HFFc6 (cell line): Measurements from ENCODE around the gene GNGT1. TPM values are rescaled to one million over a fixed set of nuclear protein-coding genes. Genes with fewer than 3 reads are reported as not detected.
A peak's percentile ranks its signal among the peaks of the same experiment; 100 is the strongest.

Source experiments
- DNase-seq: peaks from one replicate; pipeline ENCODE4 v3.0.0-alpha.2; 2018
- H3K27ac Mint-ChIP-seq: 2 replicates; pipeline ENCODE4 v1.8.0; 2020; ENCODE audit warnings: mild to moderate bottlenecking, mixed read lengths
- H3K27me3 Mint-ChIP-seq: 2 replicates; pipeline ENCODE4 v1.8.0; 2021; ENCODE audit warnings: mild to moderate bottlenecking, moderate library complexity, mixed read lengths; ENCODE audit not compliant: insufficient read depth
- H3K36me3 Mint-ChIP-seq: 2 replicates; pipeline ENCODE4 v1.8.0; 2021; ENCODE audit warnings: low read depth, mixed read lengths
- H3K4me1 Mint-ChIP-seq: 2 replicates; pipeline ENCODE4 v1.8.0; 2020; ENCODE audit warnings: low read depth, mixed read lengths
- H3K4me3 Mint-ChIP-seq: 2 replicates; pipeline ENCODE4 v1.8.0; 2020; ENCODE audit warnings: mild to moderate bottlenecking, moderate library complexity, mixed read lengths
- H3K9me3 Mint-ChIP-seq: 2 replicates; pipeline ENCODE4 v1.8.0; 2020; ENCODE audit warnings: mild to moderate bottlenecking, mixed read lengths
- total RNA-seq, 6 experiments: library from RNA; stranded (reverse); fragmentation: NEBNext Ultra II Directional; extraction: Animal tissue kit (Norgen Biotek cat#: 25700); gene quantifications; 2 replicates in 1 of 6; 3 replicates in 5 of 6; pipeline ENCODE4 v1.2.3, GENCODE V29; 2021
- TF ChIP-seq, protein P1 (sequence below): fragments of 200-600 bp; sonication (generic); IDR thresholded peaks from 2 replicates; pipeline ENCODE4 v1.5.0; 2021; ENCODE audit warnings: antibody characterized with exemption, mild to moderate bottlenecking

Gene GNGT1
- total RNA-seq, 6 experiments from 2014 or later, result not detected

DNA sequence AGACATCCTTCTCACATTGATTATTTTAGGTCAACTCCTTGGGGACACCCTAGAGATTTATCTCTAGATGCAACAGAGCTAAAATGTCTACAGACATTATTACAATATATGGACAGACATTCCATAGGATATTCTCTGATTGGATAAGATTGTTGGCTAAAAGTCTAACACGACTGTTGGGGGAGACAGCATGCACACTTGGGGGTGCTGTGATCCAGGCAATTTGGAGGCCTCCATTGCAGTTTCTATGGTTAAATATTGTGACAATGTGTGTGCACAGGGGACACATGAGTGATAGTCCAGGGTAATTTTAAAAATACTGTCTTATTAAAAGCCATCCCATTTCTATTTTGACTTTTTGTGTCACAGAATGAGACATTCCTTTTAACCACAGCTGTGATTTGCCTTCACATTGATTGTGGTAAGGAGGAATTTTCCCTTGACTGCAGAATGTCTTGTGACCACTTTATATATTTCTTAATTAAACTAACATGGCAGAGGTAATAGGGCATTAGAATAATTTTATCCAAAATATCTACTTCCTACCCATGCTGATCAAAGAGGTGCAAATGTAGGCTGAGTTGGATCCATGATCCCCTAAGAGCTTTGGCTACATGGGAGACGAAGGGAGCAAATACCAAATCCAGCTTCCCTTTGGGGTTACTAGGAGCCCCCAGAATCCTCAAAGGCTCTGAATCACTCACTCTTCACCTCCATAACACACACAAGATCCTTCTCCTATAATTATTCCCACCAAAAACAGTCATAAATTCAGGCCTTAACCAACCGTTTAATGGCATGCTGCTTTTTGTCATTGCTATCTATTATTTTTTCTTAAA is 23.1 kb upstream of the GNGT1 start:
- H3K4me3 Mint-ChIP-seq, result no peak overlapping the region
- H3K4me1 Mint-ChIP-seq, result peaks cover 5% of the 10 kb centered on the region
- H3K9me3 Mint-ChIP-seq, result no peaks in the 10 kb centered on the region; the same call in 1 of the 2 replicates
- TF ChIP-seq, protein P1, sequence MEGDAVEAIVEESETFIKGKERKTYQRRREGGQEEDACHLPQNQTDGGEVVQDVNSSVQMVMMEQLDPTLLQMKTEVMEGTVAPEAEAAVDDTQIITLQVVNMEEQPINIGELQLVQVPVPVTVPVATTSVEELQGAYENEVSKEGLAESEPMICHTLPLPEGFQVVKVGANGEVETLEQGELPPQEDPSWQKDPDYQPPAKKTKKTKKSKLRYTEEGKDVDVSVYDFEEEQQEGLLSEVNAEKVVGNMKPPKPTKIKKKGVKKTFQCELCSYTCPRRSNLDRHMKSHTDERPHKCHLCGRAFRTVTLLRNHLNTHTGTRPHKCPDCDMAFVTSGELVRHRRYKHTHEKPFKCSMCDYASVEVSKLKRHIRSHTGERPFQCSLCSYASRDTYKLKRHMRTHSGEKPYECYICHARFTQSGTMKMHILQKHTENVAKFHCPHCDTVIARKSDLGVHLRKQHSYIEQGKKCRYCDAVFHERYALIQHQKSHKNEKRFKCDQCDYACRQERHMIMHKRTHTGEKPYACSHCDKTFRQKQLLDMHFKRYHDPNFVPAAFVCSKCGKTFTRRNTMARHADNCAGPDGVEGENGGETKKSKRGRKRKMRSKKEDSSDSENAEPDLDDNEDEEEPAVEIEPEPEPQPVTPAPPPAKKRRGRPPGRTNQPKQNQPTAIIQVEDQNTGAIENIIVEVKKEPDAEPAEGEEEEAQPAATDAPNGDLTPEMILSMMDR, result no peak
- no peak overlapping the region for H3K27ac Mint-ChIP-seq
- H3K27me3 Mint-ChIP-seq, result no peaks in the 10 kb centered on the region
- DNase-seq, result no peak
- peaks cover 7% of the 10 kb centered on the region for H3K36me3 Mint-ChIP-seq

GRCh38 chr7:93883917-93884345 is 22.4 kb upstream of the GNGT1 start:
- Mint-ChIP-seq H3K4me1 (peaks cover 12% of the 10 kb centered on the region), H3K4me3 (no peak overlapping the region), H3K27me3 (no peaks in the 10 kb centered on the region), H3K27ac (no peak overlapping the region), H3K9me3 (no peaks in the 10 kb centered on the region; the same call in 1 of the 2 replicates), H3K36me3 (peaks cover 7% of the 10 kb centered on the region)
- no peak for DNase-seq
- TF ChIP-seq, protein P1, result no peak

DNA sequence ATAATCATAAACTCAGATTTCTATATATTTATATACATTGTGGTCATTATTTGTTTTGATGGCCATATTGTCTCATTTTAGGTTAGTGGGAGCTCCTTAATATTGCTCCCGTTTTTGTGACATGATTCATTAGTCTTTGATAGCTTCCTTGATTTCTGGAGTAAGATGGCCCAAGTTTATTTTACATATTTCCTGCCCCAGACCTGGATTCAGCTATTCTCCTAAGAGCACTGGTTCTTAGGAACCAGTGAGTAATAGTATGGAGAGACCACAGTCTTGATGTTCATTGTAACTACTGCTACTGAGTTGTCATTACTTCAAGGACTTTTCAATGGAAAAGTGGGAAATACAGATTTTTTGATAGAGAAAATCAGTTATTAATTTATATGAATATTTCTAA is 21.8 kb upstream of the GNGT1 start:
- Mint-ChIP-seq H3K27ac (no peak overlapping the region), H3K9me3 (no peaks in the 10 kb centered on the region; the same call in 1 of the 2 replicates), H3K4me1 (peaks cover 18% of the 10 kb centered on the region), H3K4me3 (no peak overlapping the region), H3K27me3 (no peaks in the 10 kb centered on the region), H3K36me3 (peaks cover 3% of the 10 kb centered on the region)
- DNase-seq, result no peak
- TF ChIP-seq, protein P1, result no peak

- Mint-ChIP-seq H3K9me3 (no peaks in the 10 kb centered on the region), H3K4me1 (peaks cover 40% of the 10 kb centered on the region), H3K27ac (no peak overlapping the region), H3K27me3 (peaks cover 7% of the 10 kb centered on the region), H3K4me3 (peak overlapping the region; percentile 93), H3K36me3 (no peaks in the 10 kb centered on the region)
- TF ChIP-seq, protein P1, result no peak
- peak; percentile 58 for DNase-seq
These were observed 17.1 kb upstream of the GNGT1 start for GRCh38 chr7:93889261-93889660.

DNA sequence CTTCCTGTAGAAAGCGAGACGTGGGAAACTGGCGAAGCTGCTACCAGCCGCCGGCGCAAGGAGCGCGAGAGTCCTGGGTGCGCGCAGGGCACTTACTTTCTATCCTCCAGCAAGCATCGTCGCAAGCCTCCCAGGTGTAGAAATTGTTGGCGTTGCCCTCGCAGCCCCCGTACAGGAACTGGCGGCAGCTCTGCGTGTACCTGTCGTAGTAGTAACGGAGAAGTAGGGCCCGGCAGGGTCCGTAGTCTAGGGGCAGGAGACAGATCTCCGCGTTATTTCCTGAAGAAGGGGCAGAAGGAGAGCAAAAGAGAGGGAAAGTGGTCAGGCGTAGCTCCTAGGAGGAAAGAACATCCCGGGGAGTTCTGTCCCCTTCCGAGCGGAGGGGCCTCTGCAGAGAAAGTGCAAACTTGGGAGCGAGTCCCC is 16.3 kb upstream of the GNGT1 start:
- Mint-ChIP-seq H3K27ac (peak overlapping the region; percentile 68), H3K36me3 (no peaks in the 10 kb centered on the region), H3K4me3 (peak overlapping the region; percentile 93), H3K4me1 (peaks cover 48% of the 10 kb centered on the region), H3K27me3 (peaks cover 7% of the 10 kb centered on the region), H3K9me3 (no peaks in the 10 kb centered on the region)
- DNase-seq, result no peak
- TF ChIP-seq, protein P1, result no peak
